ENCODE results near the gene ALCAM.

Gene ALCAM

DNA sequence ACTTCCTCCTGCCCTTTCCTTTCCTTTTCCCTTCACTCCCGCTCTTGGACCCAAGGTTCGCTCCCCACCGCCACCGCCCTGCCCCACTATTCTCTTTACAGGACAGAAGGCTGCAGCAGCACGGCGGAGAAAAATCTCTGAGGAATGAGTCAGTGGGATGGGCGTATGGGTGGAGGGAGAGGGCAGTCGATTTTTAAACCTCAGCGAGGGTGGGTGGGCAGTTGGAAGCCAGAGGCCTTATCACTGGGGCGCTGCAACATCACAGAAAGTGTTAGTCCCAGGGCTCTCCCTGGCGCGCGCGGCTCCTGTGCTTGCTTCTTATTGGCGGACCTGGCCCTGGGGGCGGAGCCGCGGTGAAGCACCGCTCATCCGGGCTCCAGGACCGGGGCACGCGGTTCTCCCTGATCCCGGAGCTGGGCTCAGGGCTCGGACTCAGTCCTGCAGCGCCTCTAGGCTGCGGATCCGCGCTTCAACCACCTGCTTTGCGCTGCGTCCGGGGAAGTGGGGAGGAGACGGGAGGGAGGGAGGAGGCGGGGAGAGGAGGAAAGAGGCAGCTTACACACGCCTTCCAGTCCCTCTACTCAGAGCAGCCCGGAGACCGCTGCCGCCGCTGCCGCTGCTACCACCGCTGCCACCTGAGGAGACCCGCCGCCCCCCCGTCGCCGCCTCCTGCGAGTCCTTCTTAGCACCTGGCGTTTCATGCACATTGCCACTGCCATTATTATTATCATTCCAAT, at the start of gene ALCAM:
Gene ALCAM (plus strand): TSS at position 584 of the 737 bp plus-strand sequence.
- TF ChIP-seq TCF12 (IDR thresholded peaks at IDR 0.05; ENCODE audit: low read depth) = peak; percentile 27; the same call in 1 of the 2 replicates
- no peak for TF ChIP-seq CEBPB (IDR thresholded peaks at IDR 0.05)
- no peak for TF ChIP-seq YY1 (IDR thresholded peaks at IDR 0.05; ENCODE audit: low read depth)
- no peak for TF ChIP-seq CREB1 (IDR thresholded peaks at IDR 0.05; ENCODE audit: low read depth)
- TF ChIP-seq NFIC (IDR thresholded peaks at IDR 0.05) = 0 out of 2 replicates have a peak, but pooled peaks have one; percentile 6
- TF ChIP-seq EGR1 (IDR thresholded peaks at IDR 0.05) = no peak
- TF ChIP-seq, protein P1, sequence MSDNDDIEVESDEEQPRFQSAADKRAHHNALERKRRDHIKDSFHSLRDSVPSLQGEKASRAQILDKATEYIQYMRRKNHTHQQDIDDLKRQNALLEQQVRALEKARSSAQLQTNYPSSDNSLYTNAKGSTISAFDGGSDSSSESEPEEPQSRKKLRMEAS (IDR thresholded peaks at IDR 0.05) = peak; percentile 96
- TF ChIP-seq, protein P2, sequence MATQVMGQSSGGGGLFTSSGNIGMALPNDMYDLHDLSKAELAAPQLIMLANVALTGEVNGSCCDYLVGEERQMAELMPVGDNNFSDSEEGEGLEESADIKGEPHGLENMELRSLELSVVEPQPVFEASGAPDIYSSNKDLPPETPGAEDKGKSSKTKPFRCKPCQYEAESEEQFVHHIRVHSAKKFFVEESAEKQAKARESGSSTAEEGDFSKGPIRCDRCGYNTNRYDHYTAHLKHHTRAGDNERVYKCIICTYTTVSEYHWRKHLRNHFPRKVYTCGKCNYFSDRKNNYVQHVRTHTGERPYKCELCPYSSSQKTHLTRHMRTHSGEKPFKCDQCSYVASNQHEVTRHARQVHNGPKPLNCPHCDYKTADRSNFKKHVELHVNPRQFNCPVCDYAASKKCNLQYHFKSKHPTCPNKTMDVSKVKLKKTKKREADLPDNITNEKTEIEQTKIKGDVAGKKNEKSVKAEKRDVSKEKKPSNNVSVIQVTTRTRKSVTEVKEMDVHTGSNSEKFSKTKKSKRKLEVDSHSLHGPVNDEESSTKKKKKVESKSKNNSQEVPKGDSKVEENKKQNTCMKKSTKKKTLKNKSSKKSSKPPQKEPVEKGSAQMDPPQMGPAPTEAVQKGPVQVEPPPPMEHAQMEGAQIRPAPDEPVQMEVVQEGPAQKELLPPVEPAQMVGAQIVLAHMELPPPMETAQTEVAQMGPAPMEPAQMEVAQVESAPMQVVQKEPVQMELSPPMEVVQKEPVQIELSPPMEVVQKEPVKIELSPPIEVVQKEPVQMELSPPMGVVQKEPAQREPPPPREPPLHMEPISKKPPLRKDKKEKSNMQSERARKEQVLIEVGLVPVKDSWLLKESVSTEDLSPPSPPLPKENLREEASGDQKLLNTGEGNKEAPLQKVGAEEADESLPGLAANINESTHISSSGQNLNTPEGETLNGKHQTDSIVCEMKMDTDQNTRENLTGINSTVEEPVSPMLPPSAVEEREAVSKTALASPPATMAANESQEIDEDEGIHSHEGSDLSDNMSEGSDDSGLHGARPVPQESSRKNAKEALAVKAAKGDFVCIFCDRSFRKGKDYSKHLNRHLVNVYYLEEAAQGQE (IDR thresholded peaks at IDR 0.05; ENCODE audit: low read depth) = no peak
- TF ChIP-seq EP300 (IDR thresholded peaks at IDR 0.05; ENCODE audit: borderline replicate concordance) = no peak; the same call in 1 of the 2 replicates
- TF ChIP-seq ZBTB7A (IDR thresholded peaks at IDR 0.05; ENCODE audit: low read depth) = no peak; the same call in 1 of the 2 replicates
- no peak for TF ChIP-seq FOXM1 (IDR thresholded peaks at IDR 0.05; ENCODE audit: borderline replicate concordance, low read depth)
- TF ChIP-seq TEAD4 (IDR thresholded peaks at IDR 0.05) = no peak
- TF ChIP-seq RAD21 (IDR thresholded peaks at IDR 0.05; ENCODE audit: low read depth) = peak; percentile 79
- peak; percentile 46 for TF ChIP-seq TAF1 (IDR thresholded peaks at IDR 0.05; ENCODE audit: low read depth)
- TF ChIP-seq, protein P3, sequence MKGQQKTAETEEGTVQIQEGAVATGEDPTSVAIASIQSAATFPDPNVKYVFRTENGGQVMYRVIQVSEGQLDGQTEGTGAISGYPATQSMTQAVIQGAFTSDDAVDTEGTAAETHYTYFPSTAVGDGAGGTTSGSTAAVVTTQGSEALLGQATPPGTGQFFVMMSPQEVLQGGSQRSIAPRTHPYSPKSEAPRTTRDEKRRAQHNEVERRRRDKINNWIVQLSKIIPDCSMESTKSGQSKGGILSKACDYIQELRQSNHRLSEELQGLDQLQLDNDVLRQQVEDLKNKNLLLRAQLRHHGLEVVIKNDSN (IDR thresholded peaks at IDR 0.05) = peak; percentile 50

DNA sequence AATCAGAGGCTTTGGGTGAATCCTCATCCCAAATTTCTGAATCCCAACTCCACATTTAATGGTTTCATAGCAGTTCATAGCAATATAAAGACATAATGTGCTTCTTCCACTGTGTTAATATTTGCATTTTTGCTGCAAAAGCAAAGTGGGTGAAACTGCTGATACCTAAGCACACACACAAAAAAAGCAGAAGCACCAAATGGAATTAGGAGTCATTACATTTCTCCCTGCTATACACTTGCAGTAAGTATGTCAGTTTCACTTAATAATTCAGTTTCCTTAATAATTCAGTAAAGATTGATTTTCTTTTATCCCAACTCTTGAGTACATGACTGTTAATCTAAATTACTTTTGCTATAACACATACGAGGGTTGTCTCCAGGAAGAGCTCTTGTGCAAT, 48.9 kb upstream of the ALCAM start:
- TF ChIP-seq RAD21 (IDR thresholded peaks at IDR 0.05; ENCODE audit: low read depth) = no peak
- TF ChIP-seq, protein P1 (IDR thresholded peaks at IDR 0.05) = no peak
- no peak for TF ChIP-seq TAF1 (IDR thresholded peaks at IDR 0.05; ENCODE audit: low read depth)
- no peak for TF ChIP-seq TCF12 (IDR thresholded peaks at IDR 0.05; ENCODE audit: low read depth)
- TF ChIP-seq TEAD4 (IDR thresholded peaks at IDR 0.05) = no peak
- no peak for TF ChIP-seq NFIC (IDR thresholded peaks at IDR 0.05)
- TF ChIP-seq, protein P2 (IDR thresholded peaks at IDR 0.05; ENCODE audit: low read depth) = no peak
- TF ChIP-seq EGR1 (IDR thresholded peaks at IDR 0.05) = no peak

DNA sequence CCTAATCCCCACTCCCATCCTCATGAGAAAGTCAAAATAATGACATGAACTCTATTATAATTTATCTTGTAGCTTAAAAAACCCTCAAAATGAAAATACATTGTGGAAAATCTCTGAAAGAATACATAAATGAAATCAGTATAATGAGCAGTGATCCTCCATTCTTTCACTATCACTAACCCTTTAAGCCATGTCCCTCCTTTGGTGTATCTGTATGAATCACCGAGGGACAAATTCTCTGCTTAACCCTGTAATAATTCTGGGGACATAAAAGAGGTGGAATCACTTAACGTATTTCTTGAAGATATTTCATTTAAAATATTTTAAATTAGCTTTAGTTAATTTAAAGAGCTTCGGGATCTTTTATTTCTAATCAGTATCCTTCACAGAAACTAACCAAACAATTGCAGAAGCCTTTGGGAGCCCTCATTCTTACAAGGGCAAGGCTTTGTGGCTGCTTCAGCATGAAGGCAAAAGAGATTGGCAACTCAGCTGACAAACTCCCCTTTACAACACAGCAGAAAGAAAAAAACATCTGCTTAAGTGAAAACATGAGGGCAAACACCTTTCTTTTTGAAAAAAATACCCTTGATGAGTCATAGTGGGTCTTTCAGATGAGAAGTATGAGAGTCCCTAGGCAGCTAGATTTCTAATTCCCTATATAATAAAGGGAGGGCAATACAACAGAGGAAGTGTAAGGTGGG, 44.0 kb upstream of the ALCAM start:
- TF ChIP-seq, protein P1 (IDR thresholded peaks at IDR 0.05) = no peak
- no peak for TF ChIP-seq NFIC (IDR thresholded peaks at IDR 0.05)

DNA sequence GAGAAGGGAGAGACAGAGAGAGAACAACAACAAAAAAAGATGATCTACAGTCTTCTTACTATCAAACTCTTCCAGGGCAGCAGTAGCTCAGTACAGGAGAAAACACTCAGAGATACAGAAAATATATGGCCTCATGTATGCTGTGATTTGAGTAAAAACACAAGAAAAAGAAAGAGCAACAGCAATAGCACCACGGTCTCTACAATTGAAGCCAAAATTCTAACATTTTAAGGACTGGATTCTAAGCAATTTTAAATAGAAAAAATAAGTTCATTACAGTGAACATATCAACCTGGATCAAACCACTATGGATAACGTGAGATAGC, 43.5 kb upstream of the ALCAM start:
- TF ChIP-seq, protein P1 (IDR thresholded peaks at IDR 0.05) = no peak
- TF ChIP-seq FOXM1 (IDR thresholded peaks at IDR 0.05; ENCODE audit: borderline replicate concordance, low read depth) (no peak), YY1 (IDR thresholded peaks at IDR 0.05; ENCODE audit: low read depth) (no peak), CREB1 (IDR thresholded peaks at IDR 0.05; ENCODE audit: low read depth) (no peak), EP300 (IDR thresholded peaks at IDR 0.05; ENCODE audit: borderline replicate concordance) (no peak)

DNA sequence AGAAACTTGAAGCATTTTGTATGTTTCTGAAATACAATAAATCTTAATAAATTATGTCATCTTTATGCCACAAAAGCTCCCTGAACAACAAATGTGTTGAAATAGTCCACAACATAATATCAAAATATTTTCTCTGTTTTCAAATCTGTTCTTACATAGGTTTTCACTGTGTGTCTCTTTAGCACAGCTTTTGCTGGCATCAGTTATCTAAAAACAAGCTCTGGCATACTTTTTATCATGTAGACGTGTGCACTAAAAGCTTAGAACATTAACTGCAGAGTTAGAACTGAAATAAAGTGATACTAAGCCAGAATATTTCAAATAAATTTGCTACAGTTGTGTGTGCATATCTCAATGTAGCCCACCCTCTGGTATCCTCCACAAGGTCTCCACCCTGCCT, 41.8 kb upstream of the ALCAM start:
- TF ChIP-seq NFIC (IDR thresholded peaks at IDR 0.05) (no peak), CEBPB (IDR thresholded peaks at IDR 0.05) (no peak), RAD21 (IDR thresholded peaks at IDR 0.05; ENCODE audit: low read depth) (no peak), ZBTB7A (IDR thresholded peaks at IDR 0.05; ENCODE audit: low read depth) (no peak), FOXM1 (IDR thresholded peaks at IDR 0.05; ENCODE audit: borderline replicate concordance, low read depth) (no peak), TEAD4 (IDR thresholded peaks at IDR 0.05) (no peak), EGR1 (IDR thresholded peaks at IDR 0.05) (no peak), TAF1 (IDR thresholded peaks at IDR 0.05; ENCODE audit: low read depth) (no peak), CREB1 (IDR thresholded peaks at IDR 0.05; ENCODE audit: low read depth) (no peak), EP300 (IDR thresholded peaks at IDR 0.05; ENCODE audit: borderline replicate concordance) (no peak), YY1 (IDR thresholded peaks at IDR 0.05; ENCODE audit: low read depth) (no peak), TCF12 (IDR thresholded peaks at IDR 0.05; ENCODE audit: low read depth) (no peak)
- TF ChIP-seq, protein P3 (IDR thresholded peaks at IDR 0.05) = no peak
- TF ChIP-seq, protein P1 (IDR thresholded peaks at IDR 0.05) = no peak
- TF ChIP-seq, protein P2 (IDR thresholded peaks at IDR 0.05; ENCODE audit: low read depth) = no peak

All from Ishikawa (cell line).